Epithelial cell of proximal tubule (primary cell): ENCODE data around the gene HS6ST2. TPM values are rescaled to one million over a fixed set of nuclear protein-coding genes. Genes with fewer than 3 reads are reported as not detected.

Experiments
- DNase-seq: peaks from one replicate; pipeline ENCODE4 v3.0.0-alpha.2; 2011; ENCODE audit warnings: low read depth
- H3K4me3 ChIP-seq: 2 replicates; pipeline ENCODE4 v1.5.1; 2011; ENCODE audit warnings: low read depth, mild to moderate bottlenecking, low read length
- CTCF ChIP-seq: conservative IDR thresholded peaks from 2 replicates; pipeline ENCODE4 v1.5.1; 2012; ENCODE audit warnings: low read depth, mild to moderate bottlenecking, low read length
- total RNA-seq: library from RNA; depleted of rRNA; stranded (reverse); fragments of >200 nt; gene quantifications from 2 replicates; pipeline ENCODE4 v1.2.3, GENCODE V29; 2015

The HS6ST2 gene
- total RNA-seq, 1 donor from 2014 or later = 9.2 TPM

- DNase-seq = no peak
- no peak for TF ChIP-seq CTCF
- no peak overlapping the region for H3K4me3 ChIP-seq
These were observed 290.3 kb downstream of the HS6ST2 start for GRCh38 chrX:132668178-132668577.

- DNase-seq = no peak
- no peak for TF ChIP-seq CTCF
- no peak overlapping the region for H3K4me3 ChIP-seq
These were observed 292.8 kb downstream of the HS6ST2 start for GRCh38 chrX:132665676-132666075.

DNA sequence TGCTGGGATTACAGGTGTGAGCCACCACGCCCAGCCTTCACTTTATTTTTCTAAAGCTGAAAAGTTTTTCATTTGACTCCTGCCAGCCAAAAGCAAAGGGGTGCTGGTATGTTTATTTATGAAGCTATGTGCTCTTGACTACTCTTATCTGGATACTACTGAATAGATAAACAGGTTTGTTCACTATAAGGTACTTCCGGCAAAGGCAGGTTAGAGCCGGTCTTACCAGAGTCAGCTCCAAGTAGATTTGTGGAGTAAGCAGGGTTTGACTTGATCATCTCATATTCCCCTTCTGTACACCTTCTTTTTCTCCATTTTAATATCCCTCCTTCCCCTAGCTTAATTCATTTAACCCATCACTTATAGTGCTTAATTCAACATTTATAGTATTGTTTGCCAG is 294.2 kb downstream of the HS6ST2 start:
- no peak for DNase-seq
- no peak overlapping the region for H3K4me3 ChIP-seq
- no peak for TF ChIP-seq CTCF

DNA sequence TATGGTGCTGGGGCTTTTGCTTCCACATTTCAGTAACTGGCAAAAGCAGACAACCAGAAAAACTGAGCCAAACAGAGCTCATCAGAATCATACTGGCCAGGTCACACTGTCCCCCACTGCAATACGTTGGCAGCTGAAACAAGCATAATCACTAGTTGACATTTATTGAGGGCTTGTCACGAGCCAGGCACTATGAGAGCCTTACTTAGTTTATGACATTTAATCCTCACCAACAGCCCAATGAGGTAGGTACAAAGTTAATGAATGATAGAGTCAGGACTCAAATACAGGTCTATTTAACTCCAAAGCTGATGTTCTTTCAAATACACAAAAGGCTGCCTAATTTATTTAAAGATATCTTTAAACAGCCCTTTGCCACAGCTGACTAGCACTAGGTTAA is 295.6 kb downstream of the HS6ST2 start:
- H3K4me3 ChIP-seq = no peak overlapping the region

GRCh38 chrX:132657876-132658275 is 300.6 kb downstream of the HS6ST2 start:
- no peak for TF ChIP-seq CTCF

More for the DNA sequence above, 295.6 kb downstream of the HS6ST2 start:
- DNase-seq = no peak
- TF ChIP-seq CTCF = no peak

GRCh38 chrX:132652871-132653270 is 305.6 kb downstream of the HS6ST2 start:
- no peak for DNase-seq
- TF ChIP-seq CTCF = no peak
- H3K4me3 ChIP-seq = no peak overlapping the region

More at GRCh38 chrX:132657876-132658275, 300.6 kb downstream of the HS6ST2 start:
- DNase-seq = no peak
- H3K4me3 ChIP-seq = no peak overlapping the region

DNA sequence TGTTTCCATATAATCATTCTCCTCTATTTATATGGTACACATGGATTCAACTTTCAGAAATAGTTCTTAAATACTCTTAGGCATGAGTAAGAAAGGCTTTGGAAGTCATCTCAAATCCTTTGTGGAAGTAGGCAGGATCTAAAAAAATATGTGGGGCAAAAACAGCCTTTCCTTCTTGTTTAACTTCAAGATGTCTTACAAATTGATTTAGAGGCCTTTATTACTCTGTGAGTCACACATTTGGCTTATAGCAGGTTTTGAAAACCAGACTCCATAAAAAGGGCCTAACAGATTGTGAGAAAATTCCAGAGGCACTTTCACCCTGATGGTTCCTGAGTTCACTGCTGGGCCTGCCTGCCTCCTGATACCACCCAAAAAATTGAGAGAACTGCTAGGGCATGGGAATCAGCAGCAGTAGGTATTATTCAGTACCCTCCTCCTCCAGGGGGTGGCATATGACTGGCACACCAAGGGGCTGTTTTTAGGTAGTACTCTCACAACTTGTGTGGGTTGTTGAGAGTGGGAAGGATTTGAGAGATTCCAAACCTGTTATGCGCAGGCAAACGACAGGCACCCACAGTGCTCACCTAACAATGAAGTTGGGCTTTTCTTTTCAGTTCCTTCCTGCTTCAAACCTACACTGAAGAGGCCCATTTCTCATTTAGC is 306.9 kb downstream of the HS6ST2 start:
- DNase-seq = no peak
- H3K4me3 ChIP-seq = no peak overlapping the region
- peak; percentile 38 for TF ChIP-seq CTCF
